Mesenteric fat pad (tissue), 1 donor: ENCODE measurements around the gene ZDHHC8. TPM values are rescaled to one million over a fixed set of nuclear protein-coding genes. Genes with fewer than 3 reads are reported as not detected.

ENCODE experiments used
- DNase-seq: peaks from one replicate; pipeline ENCODE4 v3.0.0-alpha.2; 2020; ENCODE audit warnings: low spot score
- long read RNA-seq: library from polyadenylated mRNA; unstranded; transcript quantifications from one replicate; pipeline ENCODE4 v2.0.0, GENCODE V29; 2020
- total RNA-seq: library from RNA; stranded (reverse); fragmentation: NEBNext Ultra II Directional; extraction: Animal tissue kit (Norgen Biotek cat#: 25700); gene quantifications from one replicate; pipeline ENCODE4 v1.2.1, GENCODE V29; 2021
- donor health status: DM: yes; HTN: yes; CAD: no.

Gene ZDHHC8
- total RNA-seq: 77.8 TPM
- long read RNA-seq, partial matches to known transcripts: 26 of 59 reads
- long read RNA-seq, other reads (novel, unspliced or antisense): 33 of 59 reads

GRCh38 chr22:20131597-20131858, at the start of gene ZDHHC8:
TSS of gene ZDHHC8 (plus strand) at chr22:20131804. CDS start at chr22:20131948, 144 bp downstream.
- no peak for DNase-seq

GRCh38 chr22:20083157-20083890, 48.3 kb upstream of the ZDHHC8 start:
- no peak for DNase-seq

DNA sequence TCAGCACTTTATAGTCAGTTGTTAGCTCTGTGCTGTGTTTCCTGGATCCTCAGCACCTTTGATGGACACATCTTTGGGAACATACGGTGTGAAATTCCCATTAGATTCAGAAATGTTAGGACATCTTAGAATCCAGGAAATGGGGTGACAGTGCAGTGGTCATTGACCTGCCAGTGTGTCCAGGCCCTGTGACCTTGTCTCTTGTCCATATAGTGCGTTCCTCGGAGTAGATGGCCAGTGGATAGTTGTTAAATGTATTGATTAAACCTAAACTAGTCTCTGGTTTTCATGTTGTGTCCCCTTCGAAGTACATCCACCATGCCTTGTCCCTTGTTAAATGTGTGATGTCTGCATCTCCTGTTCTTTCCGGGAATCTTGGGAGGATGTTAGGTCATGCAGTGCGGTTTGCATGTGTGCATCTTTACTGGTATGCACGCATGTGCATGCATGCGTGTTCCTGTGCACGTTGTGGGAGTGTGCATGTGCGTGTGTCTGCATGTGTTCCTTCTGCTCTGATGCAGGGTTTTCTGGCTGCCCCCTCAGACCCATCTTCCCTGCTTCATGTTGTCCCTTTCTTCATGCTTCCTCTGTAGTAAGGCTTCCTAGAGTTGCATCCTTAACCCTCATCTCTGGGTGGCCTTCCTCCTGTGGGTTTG, 47.6 kb upstream of the ZDHHC8 start:
- DNase-seq: no peak

DNA sequence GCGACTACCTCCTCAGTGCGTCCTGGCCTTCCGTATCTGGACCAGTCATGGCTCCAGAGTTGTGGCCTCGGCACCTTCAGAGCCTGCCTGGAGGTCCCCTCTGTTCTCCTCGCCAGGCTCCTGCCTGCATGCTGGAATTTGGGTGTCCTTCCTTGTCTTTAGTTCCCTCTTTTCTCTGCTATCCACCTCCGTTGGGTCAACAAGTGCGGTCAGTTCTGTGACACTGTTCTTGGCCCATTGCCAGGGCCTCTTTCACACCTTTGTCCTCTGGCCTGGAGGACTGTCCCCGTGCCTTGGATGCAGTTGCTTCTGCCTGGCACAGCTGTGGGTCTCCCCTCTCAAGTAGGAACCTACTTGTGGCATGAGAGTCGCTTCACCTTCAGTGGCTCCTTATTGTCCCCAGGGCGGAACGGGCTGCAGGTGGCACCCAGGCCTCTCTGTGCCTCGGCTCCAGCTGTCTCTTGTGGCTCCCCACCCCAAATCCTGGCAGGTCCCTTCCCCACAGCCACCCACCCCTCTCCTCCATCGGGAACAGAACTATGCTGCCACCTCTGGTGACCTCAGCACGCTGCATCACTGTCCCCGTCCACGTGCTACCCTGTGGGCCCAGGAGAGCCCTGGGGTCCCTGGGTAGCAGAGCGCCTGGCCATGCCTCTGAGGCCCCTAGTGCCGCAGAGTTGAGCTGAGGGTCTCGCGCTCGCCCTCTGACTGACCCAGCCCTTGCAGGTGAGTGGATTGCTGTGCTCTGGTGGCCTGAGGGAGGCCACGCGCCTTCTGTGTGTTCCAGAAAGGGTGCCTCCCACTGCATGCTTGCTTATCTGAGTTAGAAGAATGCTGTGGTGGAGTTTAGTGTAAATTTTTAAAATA, 46.8 kb upstream of the ZDHHC8 start:
- no peak for DNase-seq

GRCh38 chr22:20085651-20086050, 46.0 kb upstream of the ZDHHC8 start:
- DNase-seq: no peak

DNA sequence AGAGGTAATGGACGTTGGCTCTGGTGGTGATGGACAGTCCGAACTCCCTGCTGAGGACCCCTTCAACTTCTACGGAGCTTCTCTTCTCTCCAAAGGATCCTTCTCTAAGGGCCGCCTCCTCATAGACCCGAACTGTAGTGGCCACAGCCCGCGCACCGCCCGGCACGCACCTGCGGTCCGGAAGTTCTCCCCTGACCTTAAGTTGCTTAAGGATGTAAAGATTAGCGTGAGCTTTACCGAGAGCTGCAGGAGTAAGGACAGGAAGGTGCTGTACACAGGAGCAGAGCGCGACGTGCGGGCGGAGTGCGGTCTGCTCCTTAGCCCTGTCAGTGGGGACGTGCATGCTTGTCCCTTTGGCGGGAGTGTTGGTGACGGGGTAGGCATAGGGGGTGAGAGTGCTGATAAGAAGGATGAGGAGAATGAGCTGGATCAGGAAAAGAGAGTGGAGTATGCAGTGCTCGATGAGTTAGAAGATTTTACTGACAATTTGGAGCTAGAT, 45.5 kb upstream of the ZDHHC8 start:
- no peak for DNase-seq

DNA sequence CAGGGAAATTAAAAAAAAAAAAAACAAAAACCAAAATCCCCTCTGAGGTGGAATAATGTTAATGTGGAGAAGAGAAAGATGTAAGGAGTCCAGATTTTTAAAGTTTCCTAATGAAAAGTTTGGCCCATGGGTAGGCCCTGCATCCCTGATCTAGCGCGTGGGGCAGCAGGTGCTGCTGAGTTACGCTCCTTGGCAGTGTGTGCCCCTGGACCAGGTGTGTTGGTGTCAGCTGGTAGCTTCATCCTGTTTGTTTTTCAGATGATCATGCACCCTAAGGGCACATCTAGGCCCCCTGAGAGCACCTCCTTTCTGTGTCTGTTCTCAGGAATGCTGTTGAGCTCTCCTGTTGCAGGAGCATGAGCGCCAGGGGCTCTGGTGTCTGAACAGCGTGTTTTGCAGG, 44.8 kb upstream of the ZDHHC8 start:
- DNase-seq: no peak

- DNase-seq: no peak
These were observed 44.0 kb upstream of the ZDHHC8 start for GRCh38 chr22:20087319-20088262.

DNA sequence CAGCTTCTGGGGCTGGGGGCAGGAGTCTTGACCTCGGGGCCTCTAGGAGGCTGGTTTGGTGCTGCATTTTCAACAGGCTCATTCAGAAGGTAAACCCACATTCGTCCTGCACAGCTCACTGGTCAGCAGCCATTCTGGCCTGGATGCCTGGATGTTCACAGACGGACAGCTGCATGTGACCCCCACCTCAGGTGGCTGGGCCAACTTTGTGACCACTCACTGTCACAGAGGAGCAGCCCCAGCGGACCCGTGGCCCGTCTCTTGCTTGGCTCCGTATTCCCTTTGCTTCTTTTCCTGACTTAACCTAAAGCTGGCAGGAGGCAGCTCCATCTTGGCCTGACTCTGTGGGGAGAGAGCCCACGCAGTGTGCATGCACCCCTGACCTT, 43.3 kb upstream of the ZDHHC8 start:
- DNase-seq: no peak

DNA sequence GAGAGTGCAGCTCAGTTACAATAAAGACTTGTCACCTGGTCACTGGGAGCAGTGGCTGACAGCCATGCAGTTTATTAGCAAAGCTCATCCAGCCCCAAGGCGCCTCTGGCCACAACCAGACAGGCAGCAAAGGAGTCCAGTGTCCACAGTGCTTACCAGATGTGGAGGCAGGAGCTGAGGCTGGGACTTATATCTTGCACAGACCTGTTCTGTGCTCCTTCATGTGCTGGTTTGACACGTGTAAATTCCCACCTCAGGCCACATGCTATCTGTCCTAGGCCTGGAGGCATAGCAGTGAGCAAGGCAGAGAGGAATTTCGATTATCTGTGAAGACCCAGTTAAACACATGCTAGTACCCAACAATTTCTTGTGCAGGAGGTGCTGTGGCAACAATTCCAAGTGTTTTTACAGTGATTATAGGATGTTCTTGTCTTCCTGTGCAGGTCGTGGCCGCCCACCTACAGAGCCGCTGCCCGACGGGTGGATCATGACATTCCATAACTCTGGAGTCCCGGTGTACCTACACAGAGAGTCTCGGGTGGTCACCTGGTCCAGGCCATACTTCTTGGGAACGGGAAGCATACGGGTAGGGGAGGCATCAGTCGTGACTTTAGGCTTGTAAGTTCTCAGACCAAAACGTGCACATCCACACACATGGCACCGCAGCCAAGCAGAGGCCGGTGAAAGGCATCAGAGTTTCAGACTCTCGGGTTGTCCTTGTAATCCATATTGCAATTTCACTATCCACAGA, 42.2 kb upstream of the ZDHHC8 start:
- no peak for DNase-seq

- DNase-seq: no peak
These were observed 41.5 kb upstream of the ZDHHC8 start for GRCh38 chr22:20089977-20090729.

DNA sequence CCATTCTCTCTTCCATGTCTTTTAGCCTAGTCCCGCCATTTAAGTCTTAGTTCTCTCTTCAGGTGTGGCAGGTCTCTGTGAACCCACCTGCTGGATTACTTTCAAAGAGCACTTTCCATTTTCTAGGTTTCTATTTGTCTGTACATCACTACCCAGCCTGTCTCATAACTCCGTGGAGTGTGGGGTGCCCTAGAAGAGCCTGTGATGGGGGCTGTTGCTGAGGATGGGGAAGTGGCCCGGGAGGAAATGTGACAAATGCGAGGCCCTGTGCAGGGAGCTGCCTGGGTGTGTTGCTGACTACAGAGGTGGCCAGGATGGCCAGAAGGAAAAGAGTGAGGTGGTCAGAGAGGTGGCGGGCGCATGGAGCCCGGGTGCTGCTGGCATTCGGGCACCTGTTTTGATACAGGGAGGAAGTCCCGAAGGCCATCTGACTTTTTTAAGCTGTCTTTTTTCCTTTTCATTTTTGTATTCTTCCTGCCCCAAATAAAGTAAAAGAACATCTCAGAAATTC, 40.8 kb upstream of the ZDHHC8 start:
- no peak for DNase-seq

GRCh38 chr22:20091690-20092476, 39.7 kb upstream of the ZDHHC8 start:
- DNase-seq: no peak

- no peak for DNase-seq
These were observed 39.1 kb upstream of the ZDHHC8 start for GRCh38 chr22:20092477-20092854.

DNA sequence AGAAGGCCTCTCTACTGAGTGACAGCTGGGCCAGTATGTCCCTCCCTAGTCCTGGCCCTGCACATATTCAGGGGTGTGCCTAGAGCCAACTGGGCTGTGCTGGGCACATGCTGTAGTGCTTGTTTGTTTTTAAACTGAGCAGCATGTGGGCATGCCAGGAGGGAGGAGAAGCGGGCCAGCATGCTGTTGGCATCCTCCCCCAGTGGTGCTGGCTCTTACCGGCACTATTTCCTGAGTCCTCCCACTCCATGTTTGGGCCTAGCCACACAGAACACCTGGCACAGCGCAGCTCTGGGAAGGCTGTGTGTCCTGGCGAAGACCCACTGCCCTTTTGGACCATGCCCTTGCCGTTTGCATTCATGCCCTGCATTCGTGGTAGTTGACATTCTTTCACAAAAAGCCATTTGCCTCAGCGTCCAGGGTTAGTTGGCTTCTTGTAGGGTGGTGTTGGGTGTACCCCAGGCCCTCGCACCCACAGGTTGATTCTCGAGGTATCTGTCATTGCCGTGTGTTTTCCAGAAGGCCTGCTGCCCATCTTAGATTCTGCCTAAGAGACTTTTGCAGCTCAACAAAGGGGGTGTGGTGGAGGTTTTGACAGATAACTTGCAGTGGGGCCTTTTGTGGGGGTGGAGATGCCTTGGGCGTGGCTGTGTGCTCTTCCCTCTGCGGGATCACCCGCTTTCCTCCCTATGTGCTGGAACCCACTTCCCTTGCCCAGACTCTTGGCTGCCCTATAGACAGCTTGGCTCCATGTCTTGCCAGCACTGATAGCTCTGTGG, 38.0 kb upstream of the ZDHHC8 start:
- no peak for DNase-seq

DNA sequence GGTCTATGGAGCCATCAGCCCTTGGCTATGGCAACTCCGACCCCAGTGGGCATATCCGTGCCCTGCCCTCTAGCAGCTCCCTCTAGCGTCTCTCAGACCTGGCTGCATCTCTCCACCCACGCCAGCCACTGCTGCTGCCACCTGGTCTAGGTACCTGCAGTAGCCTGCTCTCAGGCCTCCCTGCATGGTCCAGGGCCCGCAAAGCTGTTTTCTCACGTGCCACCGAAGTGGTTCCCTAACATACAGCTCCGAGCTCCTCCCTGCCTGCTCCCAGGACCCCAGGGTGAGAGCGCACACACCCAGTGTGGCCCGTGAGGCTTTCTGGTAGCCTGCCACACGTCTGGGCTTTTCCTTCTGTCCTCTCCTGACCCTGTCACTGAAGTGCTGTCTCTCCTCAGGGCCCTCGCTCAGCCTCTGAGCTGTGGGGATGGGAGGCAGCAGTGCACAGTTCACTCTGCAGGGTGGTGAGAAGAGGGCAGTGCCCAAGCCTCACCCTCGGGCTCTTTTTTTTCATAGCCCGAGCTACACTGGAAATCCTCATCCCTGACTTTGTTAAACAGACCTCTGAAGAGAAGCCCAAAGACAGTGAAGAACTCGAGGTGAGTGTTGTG, 37.3 kb upstream of the ZDHHC8 start:
- DNase-seq: no peak

GRCh38 chr22:20095521-20095920, 36.1 kb upstream of the ZDHHC8 start:
- no peak for DNase-seq
